D721Med (cell line): ENCODE data around the gene LYST.
A peak's percentile ranks its signal among the peaks of the same experiment; 100 is the strongest.

ENCODE experiments used
- DNase-seq: peaks from one replicate; pipeline ENCODE4 v3.0.0; 2011; ENCODE audit warnings: low spot score; ENCODE audit not compliant: insufficient read length
- FAIRE-seq: peaks from 2 replicates; lab custom pipeline; 2011; peaks lifted over from hg19 to GRCh38; lab: Jason Lieb, UNC
- TF ChIP-seq, protein P1 (sequence below): IDR thresholded peaks from 2 replicates; pipeline ENCODE4 v1.5.1; 2012; ENCODE audit warnings: mild to moderate bottlenecking, control low read depth; ENCODE audit not compliant: insufficient read depth; ENCODE audit errors: missing control alignments

The LYST gene

GRCh38 chr1:235844776-235845175 is 21.9 kb downstream of the LYST start:
- TF ChIP-seq, protein P1, sequence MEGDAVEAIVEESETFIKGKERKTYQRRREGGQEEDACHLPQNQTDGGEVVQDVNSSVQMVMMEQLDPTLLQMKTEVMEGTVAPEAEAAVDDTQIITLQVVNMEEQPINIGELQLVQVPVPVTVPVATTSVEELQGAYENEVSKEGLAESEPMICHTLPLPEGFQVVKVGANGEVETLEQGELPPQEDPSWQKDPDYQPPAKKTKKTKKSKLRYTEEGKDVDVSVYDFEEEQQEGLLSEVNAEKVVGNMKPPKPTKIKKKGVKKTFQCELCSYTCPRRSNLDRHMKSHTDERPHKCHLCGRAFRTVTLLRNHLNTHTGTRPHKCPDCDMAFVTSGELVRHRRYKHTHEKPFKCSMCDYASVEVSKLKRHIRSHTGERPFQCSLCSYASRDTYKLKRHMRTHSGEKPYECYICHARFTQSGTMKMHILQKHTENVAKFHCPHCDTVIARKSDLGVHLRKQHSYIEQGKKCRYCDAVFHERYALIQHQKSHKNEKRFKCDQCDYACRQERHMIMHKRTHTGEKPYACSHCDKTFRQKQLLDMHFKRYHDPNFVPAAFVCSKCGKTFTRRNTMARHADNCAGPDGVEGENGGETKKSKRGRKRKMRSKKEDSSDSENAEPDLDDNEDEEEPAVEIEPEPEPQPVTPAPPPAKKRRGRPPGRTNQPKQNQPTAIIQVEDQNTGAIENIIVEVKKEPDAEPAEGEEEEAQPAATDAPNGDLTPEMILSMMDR = no peak

DNA sequence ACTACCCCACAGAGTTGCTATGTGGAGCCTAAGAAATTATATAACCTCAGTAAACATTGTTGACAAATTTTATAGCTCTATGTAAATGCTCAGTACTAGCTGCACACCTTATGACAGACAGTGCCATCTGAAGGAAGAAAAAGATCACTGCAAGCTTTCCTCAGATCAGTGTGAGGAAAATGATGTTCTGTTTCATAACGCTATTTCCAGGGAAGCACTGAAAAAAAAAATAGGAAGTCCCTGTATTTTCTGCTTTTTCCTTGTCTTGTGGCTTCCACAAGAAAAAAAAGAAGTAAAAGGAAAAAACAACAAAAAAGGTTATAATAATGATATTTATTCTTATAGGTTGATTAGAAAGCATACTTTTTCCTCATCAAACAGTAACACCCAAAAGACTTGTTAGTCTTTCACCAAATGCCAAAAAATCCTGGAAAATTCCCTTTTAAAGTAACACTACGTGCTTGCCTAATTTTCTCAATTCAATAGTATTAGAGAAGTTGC is 23.2 kb downstream of the LYST start:
- FAIRE-seq (peak; percentile 97), DNase-seq (no peak)
- TF ChIP-seq, protein P1 = peak; percentile 87

More at GRCh38 chr1:235844776-235845175, 21.9 kb downstream of the LYST start:
- FAIRE-seq = no peak
- no peak for DNase-seq

DNA sequence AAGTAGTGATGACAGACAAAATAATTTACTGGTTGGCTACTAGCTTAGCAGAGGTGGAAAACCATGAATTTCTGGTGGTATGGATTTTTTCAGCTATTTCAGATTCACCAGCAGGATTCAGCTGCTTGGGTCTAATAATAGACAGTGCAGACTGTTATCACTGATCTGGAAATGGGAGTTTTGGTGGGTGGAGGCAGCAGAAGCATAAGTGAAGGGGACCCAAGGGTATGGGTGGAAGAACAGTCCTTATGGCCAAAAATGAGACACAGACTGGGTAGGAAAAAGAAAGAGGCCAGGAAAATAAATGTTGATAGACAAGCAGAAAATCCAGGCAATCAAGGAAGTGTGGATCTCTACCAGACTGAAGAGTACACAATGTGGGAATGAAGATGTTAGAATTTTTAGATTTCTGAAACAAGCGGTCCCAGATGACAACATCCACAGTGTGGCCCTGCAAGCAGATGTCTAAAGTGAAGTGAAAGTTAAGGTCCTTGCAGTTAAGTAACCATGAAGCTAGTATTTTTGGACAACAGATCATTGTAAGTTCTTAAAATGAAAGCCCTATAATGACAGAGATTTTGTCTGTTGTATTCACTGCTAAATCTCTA is 24.7 kb downstream of the LYST start:
- FAIRE-seq = no peak
- no peak for DNase-seq
- TF ChIP-seq, protein P1 = no peak

DNA sequence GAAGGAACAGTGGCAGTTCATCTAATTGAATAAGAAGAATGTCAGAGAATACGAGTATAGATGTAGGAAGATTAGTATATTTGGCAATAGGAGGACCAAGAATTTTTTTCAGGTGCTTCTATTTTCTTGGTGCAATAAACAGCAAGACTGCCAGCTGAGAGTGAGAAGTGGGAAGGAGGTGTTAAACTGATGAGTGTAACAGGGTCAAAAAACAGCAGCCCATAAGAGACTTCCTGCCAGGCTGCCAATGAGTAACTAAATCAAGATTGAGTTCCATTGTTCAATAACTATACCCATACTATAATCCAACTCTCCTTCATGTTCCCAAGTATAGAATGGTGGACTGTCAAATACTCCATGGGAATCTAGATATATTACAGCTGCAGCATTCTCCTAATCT is 28.7 kb downstream of the LYST start:
- TF ChIP-seq, protein P1 = no peak
- no peak for DNase-seq
- FAIRE-seq = peak; percentile 94

DNA sequence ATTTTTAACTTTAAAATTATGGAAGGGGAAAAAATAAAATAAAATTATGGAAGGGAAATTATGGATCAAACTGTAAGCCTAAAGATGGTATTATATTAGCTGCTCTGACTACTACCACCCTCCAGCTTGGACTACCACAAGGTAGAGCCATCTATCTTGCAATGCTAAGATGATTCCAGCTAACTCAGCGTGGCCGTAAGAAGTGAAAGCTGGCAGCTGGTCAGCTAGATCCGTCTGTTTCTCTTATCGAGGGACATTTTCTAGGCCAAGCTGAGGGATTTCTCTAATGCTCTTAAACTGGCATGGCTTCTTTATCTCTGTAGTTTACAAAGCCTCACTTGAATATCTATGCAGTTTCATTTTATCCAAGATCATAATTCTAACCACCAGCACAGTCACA is 31.5 kb downstream of the LYST start:
- peak; percentile 17 for DNase-seq
- TF ChIP-seq, protein P1 = peak; percentile 38
- peak; percentile 100 for FAIRE-seq

DNA sequence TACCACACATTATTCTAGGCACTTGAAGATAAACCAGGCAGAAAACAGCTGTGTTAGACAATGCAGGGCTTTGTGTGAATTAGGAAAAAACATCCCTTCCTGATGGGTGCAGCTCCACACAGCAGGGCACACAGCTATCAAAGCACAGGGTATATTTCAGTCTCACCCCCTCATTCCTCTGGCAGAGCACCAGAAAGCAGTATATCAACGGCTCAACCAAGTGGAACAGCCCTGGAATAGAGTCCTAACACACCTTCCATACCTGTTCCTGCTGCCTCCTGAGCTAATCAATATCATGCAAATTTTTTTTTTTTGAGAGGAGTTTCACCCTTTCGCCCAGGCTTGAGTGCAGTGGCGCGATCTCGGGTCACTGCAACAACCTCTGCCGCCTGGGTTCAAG is 32.1 kb downstream of the LYST start:
- FAIRE-seq = no peak
- TF ChIP-seq, protein P1 = no peak
- DNase-seq = no peak

DNA sequence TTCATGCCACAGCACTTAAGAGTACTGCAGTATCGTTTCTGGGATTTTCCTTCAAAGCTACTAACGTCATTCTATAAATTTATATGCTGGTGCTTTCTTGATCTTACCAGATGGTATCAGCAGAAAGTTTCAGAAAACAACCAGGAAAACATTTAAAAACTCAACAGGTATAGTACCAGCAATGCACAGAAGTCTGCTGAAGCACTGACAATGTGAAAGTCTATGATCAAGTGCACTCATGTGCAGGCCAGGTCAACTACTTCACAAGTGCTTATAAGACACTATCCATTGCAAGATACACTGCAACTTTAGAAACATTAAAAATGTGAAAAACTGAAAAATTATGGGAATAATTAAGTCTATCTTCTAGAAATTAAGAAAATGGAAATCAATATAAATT is 34.7 kb downstream of the LYST start:
- DNase-seq (no peak), FAIRE-seq (peak; percentile 90)
- TF ChIP-seq, protein P1 = no peak
